Astrocyte of the cerebellum (primary cell): ENCODE results near the gene FEZF2.

Experiments
- DNase-seq: peaks from one replicate; pipeline ENCODE4 v3.0.0-alpha.2; 2011; ENCODE audit warnings: low read depth
- H3K4me3 ChIP-seq: 2 replicates; pipeline ENCODE4 v1.5.1; 2011; ENCODE audit warnings: mild to moderate bottlenecking, low read depth, low read length, moderate library complexity
- CTCF ChIP-seq: IDR thresholded peaks from 2 replicates; pipeline ENCODE4 v1.5.1; 2012; ENCODE audit warnings: low read length, low read depth, moderate library complexity, mild to moderate bottlenecking; ENCODE audit errors: missing control alignments
- in situ Hi-C: cut with HindIII; loops from 2 replicates; pipeline ENCODE4 v1.10.0; 2017; ENCODE audit warnings: low sequenced_read_pairs

FEZF2 gene

GRCh38 chr3:62373215-62373614, at the start of gene FEZF2:
Gene FEZF2 (minus strand): TSS chr3:62373550. CDS start chr3:62372868, 682 bp downstream.
- no peak for TF ChIP-seq CTCF
- peak within 1 kb of the TSS; percentile 20 for H3K4me3 ChIP-seq
- in situ Hi-C loops: no loop called here
- no peak for DNase-seq

GRCh38 chr3:62421207-62421606, 47.9 kb upstream of the FEZF2 start:
- in situ Hi-C loops: no loop called here
- no peak overlapping the region for H3K4me3 ChIP-seq
- DNase-seq: no peak
- TF ChIP-seq CTCF: no peak

GRCh38 chr3:62416144-62416543, 42.8 kb upstream of the FEZF2 start:
- no peak for TF ChIP-seq CTCF
- no peak overlapping the region for H3K4me3 ChIP-seq
- no peak for DNase-seq
- in situ Hi-C loops: no loop called here

- TF ChIP-seq CTCF: no peak
- in situ Hi-C loops: no loop called here
- DNase-seq: no peak
- H3K4me3 ChIP-seq: no peak overlapping the region
These were observed 42.0 kb upstream of the FEZF2 start for GRCh38 chr3:62415312-62415801.

GRCh38 chr3:62414786-62415185, 41.4 kb upstream of the FEZF2 start:
- in situ Hi-C loops: loop anchor here (5.0 kb wide), 1 partner anchor 77 kb away; no protein-coding TSS in a partner anchor
- DNase-seq: no peak
- no peak for TF ChIP-seq CTCF
- H3K4me3 ChIP-seq: no peak overlapping the region

- no peak for DNase-seq
- in situ Hi-C loops: loop anchor here (5.0 kb wide), 1 partner anchor 76 kb away; no protein-coding TSS in a partner anchor
- H3K4me3 ChIP-seq: no peak overlapping the region
- TF ChIP-seq CTCF: no peak
These were observed 40.3 kb upstream of the FEZF2 start for GRCh38 chr3:62413687-62414086.
